ENCODE data around the gene NHS.

NHS gene

DNA sequence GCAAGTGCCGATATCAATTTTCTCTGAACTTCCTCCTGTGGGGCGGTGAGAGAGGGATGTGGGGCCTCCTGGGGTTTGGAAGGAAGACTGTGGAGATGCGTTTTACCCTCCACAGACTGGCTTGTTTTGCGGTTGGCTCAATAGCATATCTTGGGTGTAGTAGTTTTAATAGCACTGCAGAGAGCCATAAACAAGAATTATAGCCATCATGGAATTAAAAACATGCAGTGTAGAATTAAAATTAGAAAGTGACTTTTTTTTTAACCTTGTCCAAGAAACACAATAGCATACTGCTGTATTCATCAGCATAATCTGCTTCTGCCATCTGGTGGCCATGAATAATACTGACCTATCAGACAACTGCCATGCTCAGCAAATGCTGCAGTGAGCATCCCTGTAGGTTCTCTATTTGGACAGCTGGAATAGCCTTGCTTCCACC lies 315.0 kb downstream of the NHS start:
- FAIRE-seq = peak; percentile 46

DNA sequence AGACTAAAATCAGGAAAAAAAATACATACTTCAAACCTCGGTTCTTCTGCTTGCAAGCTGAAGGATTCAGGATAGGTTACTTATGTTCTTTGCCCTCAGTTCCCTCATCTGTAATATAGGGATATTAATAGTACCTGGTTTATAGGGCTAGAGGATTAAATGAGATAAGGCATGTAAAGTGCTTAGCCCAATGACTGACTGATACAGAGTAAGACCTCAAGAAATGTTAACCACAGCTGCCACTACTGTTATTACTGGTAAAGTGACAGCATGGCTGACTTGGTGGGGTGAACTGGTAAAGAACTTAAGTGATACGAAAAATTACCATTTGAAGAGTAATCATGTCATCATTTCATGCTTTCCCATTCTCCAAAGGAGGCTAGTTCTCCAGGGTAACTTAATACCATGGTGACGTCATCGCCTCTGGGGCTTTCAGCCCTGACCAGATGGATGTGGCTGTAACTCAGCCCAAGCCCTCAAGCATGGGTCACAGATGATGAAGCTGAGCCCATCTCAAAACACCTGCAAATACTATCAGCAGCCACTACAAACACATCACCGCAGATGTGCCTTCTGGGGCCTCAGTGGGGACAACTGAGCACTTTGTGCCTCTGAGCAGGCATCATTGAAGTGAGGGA lies 317.8 kb downstream of the NHS start:
- no peak for FAIRE-seq

DNA sequence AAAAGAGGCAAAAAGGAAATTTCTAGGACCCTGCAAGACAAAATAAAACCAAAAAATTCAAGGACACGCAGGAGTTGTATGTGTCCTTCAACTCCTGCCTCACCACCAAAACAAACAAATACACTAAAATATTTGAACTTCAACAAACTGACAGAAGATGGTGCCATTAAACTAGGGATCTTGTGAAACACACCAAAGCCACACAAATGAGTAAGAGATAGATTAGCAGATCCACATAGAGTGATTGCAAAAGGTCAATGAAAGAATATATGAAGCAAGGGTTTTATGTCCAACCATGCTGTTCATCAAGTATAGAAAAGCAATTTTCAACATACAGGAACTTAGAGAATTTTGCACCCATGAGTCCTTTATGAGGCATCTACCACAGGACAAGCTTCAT lies 322.2 kb downstream of the NHS start:
- no peak for FAIRE-seq

DNA sequence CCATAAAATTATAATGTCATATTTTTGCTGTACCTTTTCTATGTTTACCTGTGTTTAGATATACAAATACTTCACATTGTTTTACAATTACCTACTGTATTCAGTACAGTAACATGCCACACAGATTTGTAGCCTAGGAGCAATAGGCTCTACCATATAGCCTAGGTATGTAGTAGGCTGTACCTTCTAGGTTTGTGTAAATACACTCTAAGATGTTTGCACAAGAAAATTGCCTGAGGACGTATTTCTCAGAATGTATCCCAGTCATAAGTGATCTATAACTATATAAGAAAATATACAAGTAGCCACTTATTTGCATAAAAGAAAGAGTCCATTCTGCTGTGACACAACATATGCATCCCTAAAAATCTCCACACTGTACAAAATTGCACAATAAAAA lies 326.0 kb downstream of the NHS start:
- FAIRE-seq = no peak

DNA sequence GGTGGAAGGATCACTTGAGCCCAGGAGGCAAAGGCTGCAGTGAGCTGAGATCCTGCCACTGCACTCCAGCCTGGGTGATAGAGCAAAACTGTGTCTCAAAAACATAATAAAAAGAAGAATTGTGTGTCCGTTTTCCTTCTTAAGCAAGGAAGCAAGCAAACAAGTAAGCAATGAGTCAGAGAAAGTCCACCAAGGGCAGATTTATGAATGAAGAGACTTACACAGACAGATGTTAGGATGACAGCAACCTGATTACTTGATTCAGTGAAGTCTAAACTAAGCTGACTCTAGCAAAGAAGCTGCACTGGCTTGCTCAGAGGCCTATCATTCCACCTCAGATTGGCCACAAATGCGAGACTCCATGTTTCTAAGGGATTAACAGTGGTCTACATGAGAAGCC lies 328.2 kb downstream of the NHS start:
- no peak for FAIRE-seq

DNA sequence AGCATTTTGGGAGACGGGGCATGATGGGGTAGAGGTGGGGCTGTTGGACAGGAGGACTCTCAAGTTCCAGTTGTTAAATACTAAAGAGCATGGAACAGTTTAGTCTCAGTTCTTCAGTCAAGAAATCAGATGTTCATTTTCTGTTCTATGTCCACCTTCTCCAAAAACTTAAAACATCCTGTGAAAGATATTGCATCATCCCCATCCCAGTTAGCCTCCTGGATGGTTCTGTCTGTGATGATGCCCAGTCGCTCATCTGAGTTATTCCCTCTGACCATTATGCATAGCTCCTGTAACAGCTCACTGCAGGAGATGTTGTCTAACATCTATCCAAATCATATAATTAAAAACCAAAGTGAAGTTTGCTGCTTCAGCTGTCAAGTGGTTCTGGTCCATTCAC lies 330.2 kb downstream of the NHS start:
- FAIRE-seq = no peak

DNA sequence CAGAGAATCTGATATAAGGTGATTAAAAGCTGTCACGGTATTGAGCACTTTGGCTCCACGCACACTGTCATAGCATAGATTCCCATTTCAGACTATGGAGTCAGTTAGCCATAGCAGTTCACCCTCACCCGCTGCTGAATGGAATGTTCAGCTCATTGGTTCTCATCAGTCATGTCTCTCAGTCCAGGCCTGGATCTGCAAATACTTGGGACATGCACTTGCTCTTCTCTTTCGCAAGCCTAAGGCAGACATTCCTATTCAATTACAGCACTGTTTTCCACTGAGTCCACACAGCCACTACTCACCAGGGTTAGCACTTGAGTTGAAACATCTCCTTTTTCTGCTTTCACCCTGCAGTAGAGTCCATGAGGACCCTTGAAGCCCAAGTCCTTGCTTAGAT lies 331.7 kb downstream of the NHS start:
- no peak for FAIRE-seq

DNA sequence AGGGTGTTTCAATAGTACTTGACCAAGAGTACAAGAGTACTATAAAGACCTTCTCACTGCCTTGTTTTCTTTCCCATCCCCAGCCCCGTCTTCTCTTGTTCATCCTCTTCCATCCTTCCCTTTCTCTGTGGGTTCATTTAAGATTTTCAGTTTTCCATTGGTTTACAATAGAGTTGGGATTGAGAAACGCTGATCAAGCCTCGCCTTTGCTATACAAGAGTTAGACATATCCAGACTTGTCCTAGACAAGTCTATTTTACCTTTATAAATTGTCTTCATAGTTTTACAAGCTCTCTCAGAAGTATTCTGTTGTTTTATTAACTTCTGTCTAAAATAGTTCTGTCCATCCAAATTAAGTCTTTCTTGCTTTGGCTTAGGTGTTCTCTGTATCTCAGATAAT lies 332.7 kb downstream of the NHS start:
- FAIRE-seq = no peak

DNA sequence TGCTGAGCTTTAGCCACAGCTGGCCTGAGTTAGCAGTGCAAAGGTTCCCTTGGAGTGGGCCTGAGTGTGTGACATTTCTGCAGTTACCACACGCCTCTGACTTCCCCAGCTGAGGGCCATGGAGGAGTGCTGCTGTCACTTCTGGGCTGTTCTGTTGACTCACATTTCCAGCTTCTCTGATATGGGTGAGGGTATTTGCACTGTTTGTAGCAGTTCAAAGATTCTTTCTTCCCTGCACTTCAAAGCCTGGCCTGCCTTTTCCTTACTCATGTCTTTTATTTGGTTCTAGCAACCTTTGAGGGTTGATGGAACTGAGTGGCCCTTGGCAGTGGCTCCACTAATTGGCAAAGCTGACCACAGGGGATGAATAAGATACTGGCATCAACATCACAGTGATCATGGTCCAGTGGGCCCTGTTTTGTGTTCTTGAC lies 335.9 kb downstream of the NHS start:
- no peak for FAIRE-seq

DNA sequence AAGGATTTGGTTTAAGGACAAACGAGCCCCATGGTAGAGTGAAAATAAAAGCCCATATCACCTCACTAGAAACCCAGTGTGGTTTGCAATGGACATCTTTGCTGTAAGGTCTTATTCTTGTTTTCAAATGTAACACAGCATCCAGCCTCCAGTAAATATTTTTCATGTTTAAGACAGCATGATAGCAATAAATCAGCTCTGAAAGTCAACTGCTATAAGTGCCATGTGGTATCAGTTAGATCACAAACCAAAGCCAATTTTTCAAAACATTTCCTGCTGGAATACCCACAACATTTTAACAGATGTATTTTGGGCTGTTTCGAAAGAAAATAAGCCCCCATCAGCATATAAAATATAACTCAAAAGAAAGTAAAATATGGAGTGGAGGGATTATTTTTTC lies 338.3 kb downstream of the NHS start:
- FAIRE-seq = no peak

DNA sequence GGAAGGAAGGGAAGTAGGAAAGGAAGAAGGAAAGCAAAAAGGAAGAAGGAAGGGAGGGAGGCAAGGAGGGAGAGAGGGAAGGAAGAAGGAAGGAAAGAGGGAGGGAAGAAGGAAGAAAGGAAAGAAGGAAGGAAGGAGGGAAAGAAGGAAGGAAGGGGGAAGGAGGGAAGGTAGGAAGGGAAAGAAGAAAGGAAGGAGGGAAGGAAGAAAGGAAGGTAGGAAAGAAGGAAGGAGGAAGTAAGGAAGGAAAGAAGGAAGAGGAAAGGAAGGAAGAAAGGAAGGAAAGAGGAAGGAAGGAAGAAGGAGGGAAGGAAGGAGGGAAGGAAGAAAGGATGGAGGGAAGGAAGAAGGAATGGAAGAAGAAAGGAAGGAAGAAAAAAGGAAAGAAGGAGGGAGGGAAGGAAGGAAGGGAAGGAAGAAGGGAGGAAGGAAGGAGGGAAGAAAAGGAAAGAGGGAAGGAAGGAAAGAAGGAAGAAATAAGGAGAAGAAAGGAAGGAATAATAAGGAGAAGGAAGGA lies 343.7 kb downstream of the NHS start:
- no peak for FAIRE-seq

DNA sequence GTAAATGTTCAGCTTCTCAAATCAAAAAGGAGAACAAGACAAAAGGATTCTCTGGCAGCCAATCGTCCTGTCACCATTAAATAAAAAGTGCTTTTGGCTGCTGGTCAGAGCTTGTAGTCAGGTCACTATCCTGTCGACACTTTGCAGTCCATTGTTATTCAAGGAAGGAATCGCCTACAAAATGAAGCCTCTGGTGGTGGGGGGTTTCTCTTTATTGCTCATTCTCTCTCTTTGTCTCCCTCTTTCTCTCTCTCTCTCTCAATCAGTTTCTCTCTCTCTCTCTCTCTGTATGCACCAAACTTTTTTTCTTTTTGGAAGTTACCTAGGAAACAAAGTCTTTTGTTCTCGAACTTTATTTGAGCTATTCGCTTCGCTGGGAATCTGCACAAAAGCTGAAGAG lies 344.7 kb downstream of the NHS start:
- no peak for FAIRE-seq

DNA sequence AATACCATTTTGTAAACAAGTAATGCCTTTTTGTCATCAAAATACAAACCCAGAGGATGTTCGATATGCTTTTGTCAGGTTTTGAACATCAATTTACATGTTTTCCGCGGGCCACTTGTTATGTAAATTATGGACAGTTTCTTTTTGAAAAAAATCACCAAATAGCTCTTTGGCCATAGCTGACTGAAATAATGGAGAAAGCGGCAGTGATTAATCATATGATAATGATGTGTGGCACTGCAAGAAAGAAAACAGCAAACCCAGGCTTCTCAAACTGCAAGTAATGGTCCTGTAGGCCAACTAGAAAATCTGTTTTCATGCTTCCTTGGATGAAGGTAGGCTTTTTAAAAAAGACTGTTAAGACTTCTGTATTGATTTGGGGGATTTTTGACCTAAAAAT lies 346.7 kb downstream of the NHS start:
- FAIRE-seq = no peak

DNA sequence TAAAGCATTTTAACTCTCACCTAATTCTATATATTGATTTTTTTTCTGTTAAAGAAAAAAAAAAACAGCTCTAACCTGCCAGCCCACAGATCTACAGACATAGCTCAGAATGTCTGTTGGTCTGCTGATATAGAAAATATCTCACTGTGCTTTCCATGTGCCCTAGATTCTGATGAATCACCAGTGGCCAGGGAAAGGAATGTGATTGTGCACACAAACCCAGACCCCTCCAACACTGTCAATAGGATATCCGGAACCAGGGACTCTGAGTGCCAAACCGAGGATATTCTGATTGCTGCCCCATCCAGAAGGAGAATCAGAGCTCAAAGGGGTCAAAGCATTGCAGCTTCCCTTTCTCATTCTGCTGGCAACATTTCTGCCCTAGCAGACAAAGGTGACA lies 350.2 kb downstream of the NHS start:
- no peak for FAIRE-seq

DNA sequence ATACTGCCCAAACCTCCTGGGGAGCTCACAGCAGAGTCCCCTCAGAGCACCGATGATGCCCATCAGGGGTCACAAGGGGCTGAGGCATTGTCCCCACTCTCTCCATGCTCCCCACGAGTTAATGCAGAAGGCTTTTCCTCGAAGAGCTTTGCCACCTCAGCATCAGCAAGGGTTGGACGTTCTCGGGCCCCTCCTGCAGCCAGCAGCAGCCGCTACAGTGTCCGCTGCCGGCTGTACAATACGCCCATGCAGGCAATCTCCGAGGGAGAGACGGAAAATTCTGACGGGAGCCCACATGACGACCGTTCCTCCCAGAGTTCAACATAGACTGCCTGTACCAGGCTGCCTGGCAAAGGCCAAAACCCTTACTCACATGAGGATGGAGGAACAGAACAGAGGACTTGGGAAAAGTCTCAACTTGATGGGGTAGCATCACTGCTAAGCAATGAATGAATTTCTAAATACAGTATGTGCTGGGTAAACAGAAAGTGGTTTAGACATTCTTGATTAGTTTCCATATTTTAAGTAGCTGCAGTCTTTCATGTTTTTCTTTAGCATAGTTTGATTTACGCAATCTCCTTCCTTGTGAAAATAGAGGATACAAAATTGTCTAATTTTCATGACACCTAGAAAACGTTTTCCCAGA lies 357.3 kb downstream of the NHS start:
- FAIRE-seq = no peak

DNA sequence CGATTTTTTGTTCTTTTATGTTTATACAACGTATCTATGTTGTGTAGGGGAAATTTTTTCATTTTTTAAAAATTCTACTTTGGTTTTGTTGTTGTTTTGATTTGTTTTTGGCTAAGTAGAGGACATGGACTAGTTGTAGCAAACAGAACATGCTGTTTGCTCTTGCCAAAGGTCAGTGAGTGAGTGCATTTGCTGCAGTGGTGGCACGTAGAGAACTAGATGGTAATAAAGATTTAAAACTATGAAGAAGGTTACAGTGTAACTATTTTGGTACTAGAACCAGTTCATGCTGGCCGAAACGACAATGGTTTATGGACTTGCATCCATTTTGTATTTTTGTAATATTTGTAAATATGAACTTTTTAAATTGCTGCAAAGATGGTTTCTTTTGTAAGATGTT lies 360.4 kb downstream of the NHS start:
- no peak for FAIRE-seq

DNA sequence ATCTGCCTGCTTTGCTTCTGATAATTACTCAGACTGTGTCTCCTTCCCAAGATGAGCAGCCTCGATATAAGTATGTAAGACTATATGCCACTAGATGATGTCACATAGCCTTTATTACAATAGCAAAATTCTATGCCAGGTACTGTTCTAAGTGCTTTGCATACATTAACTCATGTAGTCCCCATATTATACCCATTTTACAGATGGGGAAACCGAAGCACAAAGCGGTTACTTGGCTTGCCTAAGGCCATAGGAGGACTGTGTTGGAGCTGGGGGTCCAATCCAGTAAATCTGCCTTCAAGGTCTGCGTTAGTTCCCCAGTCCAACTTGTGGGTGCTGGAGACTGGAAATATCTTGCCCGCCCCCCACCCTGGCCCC lies 361.5 kb downstream of the NHS start:
- no peak for FAIRE-seq

DNA sequence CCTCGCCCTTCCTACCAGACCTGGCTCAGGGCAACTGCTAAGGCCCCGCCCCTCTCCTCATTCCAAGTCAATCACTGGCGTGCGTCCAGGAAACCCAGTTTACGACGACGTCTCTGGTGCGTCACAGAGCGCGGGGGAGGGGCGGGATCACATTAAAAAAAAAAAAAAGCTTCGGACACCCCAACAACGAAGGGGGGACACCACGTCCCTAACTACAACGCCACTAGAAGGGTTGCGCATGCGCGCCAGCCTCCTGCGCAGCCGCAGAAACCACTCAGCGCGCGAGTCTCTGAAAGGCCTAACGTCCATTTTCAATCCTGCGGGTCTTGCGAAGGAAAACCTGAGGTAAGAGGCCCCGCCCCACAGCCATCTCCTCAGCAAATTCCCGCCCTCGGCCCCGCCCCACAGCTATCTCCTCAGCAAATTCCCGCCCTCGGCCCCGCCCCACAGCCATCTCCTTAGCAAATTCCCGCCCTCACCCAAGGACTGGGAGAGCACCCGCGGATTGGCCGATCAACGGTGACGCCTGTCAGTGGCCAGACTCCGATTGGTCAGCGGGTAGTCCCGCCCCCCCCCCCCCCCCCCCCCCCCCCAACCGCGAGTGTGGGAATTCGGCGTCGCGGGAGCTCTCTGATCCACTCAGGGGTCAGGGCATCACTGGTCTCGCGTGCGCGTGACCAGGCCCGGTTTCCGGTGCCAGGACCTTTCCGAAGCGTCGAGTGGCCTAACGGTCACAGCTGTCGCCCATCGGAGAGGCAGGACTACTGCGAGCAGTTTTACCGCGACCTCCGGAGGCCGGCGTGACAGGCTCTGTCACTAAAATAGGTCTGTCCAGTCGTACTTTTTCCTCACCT lies 362.1 kb downstream of the NHS start, which contains the start of gene SCML1:
Gene SCML1 (plus strand): TSS at position 638 of the 854 bp plus-strand sequence. CDS start 6,694 bp downstream, outside the sequence.
- FAIRE-seq = no peak

DNA sequence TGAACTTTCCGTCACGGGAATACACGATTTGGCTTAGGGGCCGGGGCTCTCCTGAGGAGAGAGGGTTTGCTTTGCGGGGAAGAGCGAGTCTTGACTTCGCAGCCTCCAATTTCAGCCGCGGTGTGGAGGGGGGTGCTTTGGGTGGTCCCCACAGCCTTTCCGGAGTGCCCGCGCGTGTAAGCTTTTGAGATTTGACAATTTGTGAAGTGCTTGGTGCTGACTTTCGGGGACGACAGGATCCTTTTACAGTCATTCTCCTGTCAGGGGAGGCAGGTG lies 362.6 kb downstream of the NHS start:
- FAIRE-seq = no peak

DNA sequence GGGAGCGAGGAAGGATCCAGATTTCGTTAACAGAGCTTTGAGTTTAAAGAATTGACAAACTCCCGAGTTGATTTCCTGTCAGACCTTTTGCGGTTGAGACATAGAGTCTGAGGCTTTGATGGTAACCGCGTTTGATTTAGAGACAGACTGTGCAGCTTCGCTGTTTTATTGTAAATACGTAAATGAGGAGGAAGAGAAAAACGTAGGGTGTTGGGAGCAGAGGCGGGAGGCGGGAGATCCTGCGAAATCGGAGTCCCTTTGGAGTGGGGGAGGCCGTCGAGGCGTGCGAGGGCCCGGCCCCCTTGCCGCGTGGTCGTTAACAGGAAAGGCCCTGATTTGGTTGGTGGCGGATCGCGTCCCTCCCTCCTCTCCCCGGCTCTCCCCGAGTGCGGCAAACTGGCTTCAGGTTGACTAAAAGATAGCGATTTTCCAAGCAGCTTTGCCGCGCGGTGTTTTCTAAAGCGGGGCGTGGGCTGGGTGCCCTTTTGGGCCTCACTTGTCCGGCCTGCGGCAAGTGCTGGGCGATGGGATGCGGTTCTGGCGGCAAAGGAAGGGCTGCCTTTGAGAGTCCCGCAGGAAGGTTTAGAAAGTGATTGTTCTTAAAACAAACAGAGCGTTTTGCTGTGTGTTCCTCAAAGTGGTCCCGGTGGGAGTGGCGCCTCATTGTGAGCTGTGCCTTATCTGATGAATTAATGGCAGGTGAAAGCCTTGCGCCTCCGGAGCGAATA lies 363.1 kb downstream of the NHS start:
- FAIRE-seq = no peak

DNA sequence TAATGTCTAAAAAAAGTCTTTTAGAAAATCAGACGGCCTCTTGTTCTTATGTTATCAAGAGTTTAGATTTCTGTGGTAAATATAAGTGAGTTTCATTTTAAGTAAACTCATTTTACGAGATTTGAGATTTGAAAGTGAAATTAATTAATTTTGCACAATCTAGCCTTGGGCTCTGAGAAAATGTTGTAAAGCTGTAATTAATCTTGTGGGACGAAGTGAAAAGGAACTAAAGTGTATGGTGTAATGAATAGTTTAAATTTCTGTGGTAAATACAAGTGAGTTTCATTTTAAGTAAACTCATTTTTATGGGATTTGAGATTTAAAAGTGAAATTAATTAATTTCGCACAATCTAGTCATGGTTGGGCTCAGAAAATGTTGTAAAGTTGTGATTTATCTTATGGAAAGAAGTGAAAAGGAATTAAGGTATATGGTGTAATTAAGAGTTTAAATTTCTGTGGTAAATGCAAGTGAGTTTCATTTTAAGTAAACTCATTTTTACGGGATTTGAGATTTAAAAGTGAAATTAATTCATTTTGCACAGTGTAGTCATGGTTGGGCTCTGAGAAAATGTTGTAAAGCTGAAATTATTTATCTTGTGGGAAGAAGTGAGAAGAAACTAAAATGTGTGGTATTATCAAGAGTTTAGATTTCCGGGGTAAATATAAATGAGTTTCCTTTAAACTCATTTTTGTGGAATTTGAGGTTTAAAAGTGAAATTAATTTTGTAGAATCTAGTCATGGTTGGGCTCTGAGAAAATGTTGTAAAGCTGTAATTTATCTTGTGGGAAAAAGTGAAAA lies 363.9 kb downstream of the NHS start:
- FAIRE-seq = no peak

Data from TTC549 (cell line).